ENCODE measurements around the gene TAF10.

DNA sequence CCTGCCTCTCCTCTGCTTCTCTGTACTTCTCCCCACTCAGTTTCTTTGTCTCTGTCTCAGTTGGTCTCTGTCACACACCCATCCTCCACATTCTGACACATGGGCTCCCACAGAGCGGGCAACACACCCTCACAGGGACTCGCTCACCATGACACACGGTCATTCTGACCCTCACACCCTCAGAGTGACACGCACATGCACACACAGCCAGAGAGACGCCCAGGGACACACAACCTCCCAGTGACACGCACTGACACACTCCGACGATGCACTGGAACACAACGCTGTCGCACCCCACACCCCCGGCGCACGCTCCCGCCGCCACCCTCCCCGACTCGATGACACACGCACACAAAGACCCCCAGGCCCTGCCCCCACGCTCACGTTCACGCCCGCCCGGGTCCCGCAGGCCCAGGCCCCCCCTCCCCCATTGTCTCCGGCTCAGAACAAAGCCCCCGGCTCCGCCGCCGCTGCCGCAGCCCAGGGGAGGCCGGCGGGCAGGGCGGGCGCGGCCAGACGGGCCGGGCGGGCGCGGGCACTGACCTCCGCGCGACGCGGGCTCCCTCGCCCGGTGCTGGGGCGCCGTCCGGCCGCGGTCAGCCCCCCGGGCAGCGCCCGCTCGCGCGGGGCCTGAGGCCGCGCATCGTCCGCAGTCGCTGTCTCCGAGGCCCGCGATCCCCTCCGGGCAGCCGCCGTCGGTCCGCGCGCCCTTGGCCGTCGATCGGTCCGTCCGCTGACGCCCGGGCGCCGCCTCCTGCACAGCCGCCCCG is 43.2 kb upstream of the TAF10 start:
- TF ChIP-seq CTCF (conservative IDR thresholded peaks at IDR 0.05): no peak
- no peak for TF ChIP-seq EZH2 (IDR thresholded peaks at IDR 0.05; ENCODE audit: low read depth)

Data from PC-9 (cell line).